Stimulated activated naive B cell treated with anti-CD40 and anti-IgM and Interleukin-4, amounts not matched to agents 10 μg/mL and 1 μg/mL and 100 μg/mL, for 72 hours (primary cell): Measurements from ENCODE around the gene CYTH1.

Experiments used
- ATAC-seq, 2 donors: fragments of 150-1000 bp; cut with Tn5 transposase; replicated peaks; 2 replicates each; pipeline ENCODE4 v1.10.0; 2021; ENCODE audit warnings: moderate library complexity in 1 of 2
- DNase-seq: peaks from one replicate; pipeline ENCODE4 v3.0.0; 2021
- H3K27ac Mint-ChIP-seq: one replicate; pipeline ENCODE4 v1.8.0; 2022; ENCODE audit warnings: mild to moderate bottlenecking, mixed read lengths
- H3K27me3 Mint-ChIP-seq, 2 donors: one replicate each; pipeline ENCODE4 v1.8.0; 2022; ENCODE audit warnings: mixed read lengths in 2 of 2
- H3K36me3 Mint-ChIP-seq, 2 donors: one replicate each; pipeline ENCODE4 v1.8.0; 2022; ENCODE audit warnings: mixed read lengths in 2 of 2, mild to moderate bottlenecking in 1 of 2
- H3K4me1 Mint-ChIP-seq, 2 donors: one replicate each; pipeline ENCODE4 v1.8.0; 2022; ENCODE audit warnings: mixed read lengths in 2 of 2, mild to moderate bottlenecking in 1 of 2
- H3K4me3 Mint-ChIP-seq, 2 donors: one replicate each; pipeline ENCODE4 v1.8.0; 2022; ENCODE audit warnings: mild to moderate bottlenecking in 2 of 2, mixed read lengths in 2 of 2, moderate library complexity in 1 of 2
- H3K9me3 Mint-ChIP-seq, 2 donors: one replicate each; pipeline ENCODE4 v1.8.0; 2022; ENCODE audit warnings: mixed read lengths in 2 of 2, mild to moderate bottlenecking in 1 of 2

CYTH1 gene

DNA sequence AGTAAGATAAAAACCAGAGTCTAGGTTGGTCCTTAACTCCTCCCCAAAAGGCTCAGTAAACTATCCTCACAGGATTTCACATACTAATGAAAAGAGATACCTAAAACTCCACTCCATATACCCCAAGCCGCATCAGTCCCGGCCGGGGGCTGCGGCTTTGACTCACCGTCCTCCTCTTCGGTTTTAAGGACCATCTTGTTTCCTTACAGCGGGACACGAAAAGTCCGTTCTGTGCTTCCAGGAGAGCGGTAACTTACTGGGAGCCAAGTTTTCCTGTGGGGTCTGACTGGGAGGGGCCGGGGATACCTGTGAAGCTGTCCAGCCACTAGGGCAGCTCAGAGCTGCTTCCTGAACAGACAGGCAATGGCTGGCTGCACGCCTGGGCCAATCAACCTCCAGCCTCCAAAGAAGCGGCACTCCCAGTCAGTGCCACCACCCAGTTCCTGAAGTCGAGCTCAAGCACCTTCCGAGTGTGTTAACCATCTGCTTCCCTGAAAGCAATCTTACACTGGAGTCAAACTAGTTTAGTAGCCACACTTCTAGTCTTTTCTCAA is 45.5 kb downstream of the CYTH1 start:
- ATAC-seq (peak; percentile 54 to 55), DNase-seq (peak; percentile 75)
- Mint-ChIP-seq H3K4me1 (peaks cover 49 to 70% of the 10 kb centered on the region in 2 donors), H3K4me3 (peak overlapping the region; percentile 87 to 94), H3K27me3 (no peaks in the 10 kb centered on the region), H3K36me3 (peaks cover 53 to 54% of the 10 kb centered on the region in 2 donors), H3K9me3 (peaks cover 0 to 4% of the 10 kb centered on the region in 2 donors), H3K27ac (peak overlapping the region; percentile 93)

DNA sequence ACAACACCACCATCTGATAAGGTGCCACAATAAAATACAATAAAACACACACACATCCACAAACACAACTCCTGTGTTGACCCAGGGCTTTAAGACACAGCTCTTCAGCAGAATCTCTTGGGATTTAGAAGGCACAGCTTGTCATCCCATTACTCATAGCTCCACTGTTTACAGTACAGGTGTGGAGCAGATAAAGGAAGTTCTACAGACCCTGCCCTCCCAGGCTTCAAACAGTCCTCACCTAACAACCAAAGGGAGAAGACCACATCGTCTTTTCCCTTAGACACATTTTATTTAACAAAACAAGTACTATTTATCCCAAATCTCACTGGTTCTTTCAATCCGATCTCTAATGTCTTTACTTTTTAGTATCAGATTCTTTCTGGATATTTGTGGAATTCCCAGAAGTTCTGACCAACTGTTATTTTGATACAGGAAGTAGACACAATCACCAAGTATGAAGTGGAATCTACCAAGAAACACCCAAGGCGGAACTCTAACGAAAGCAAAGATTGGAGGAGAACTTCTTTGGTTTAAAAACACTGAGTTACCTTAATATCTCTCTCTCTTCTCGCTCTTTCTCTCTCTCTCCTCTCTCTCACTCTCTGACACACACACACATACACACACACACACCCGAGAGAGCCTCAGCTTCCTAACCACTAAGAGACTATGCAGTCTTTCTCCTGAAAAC is 46.1 kb downstream of the CYTH1 start:
- Mint-ChIP-seq H3K36me3 (peaks cover 56% of the 10 kb centered on the region in 2 donors), H3K27me3 (no peaks in the 10 kb centered on the region), H3K9me3 (peaks cover 0 to 4% of the 10 kb centered on the region in 2 donors), H3K4me3 (peak overlapping the region; percentile 87 to 94), H3K27ac (peak overlapping the region; percentile 93), H3K4me1 (peaks cover 48 to 73% of the 10 kb centered on the region in 2 donors)
- peak; percentile 21 to 28 for ATAC-seq
- DNase-seq, result no peak

DNA sequence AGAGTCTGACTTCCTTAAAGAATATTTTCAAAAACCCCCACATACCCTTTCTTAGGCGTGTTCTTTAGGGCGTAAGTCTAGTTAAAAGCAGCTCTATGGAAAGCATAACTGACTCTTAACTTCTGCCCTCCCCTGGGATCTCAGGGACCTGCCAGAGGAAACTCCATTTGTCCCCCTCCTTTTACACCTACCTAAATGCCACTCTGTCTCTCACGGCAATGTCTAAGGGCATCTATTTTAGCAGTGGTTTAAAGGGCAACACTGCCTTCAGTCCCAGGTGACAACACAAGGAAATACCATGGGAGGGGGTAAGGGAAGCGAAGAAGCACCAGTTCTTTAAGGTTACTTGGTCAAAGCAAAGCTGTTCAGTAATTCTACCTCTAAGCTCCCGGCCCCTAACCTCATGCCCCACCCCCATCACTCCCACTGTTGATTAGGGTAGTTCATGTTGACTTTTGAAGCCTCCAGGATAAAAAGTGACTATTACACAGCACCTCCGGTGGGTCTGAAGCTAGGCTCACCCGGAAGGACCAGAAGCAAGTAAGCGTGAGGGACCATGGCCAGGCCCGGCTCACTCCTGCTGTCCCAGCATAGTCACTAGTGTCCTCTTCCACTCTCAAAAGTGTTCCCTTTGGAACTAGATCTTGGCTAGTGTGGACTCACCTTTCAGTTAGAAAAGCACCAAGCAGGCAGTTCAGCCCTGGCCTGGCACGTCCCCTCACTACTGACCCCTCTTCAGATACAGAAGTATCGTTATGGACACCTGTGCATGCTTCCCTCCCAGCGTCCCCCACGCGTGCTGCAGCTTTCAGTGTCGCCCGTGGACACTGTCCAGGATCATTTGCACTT is 47.1 kb downstream of the CYTH1 start:
- Mint-ChIP-seq H3K4me3 (peak overlapping the region; percentile 87 to 94), H3K27ac (peak overlapping the region; percentile 93), H3K36me3 (peaks cover 54 to 56% of the 10 kb centered on the region in 2 donors), H3K9me3 (peaks cover 0 to 4% of the 10 kb centered on the region in 2 donors), H3K27me3 (no peaks in the 10 kb centered on the region), H3K4me1 (peaks cover 46 to 70% of the 10 kb centered on the region in 2 donors)
- DNase-seq (peak; percentile 85), ATAC-seq (peak; percentile 76 to 85)

DNA sequence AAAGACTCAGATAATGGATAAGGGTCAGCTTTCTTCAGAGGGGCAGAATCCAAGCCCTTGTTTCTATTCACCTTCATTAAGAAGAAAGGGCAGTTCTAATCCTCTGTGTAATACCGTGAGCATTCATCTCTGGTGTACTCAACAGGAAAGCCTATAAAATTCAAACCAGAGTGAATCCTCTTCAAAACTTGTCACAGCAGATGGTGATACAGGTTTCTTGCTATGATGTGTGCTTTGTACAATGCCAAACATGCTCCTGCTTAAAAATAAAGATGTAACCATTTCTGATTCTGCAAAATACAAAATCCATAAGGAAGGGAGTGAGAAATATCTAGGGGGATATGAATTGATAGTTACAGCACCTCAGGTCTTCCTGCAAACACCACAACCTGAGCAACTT is 49.7 kb downstream of the CYTH1 start:
- Mint-ChIP-seq H3K4me1 (peaks cover 39 to 69% of the 10 kb centered on the region in 2 donors), H3K27me3 (no peaks in the 10 kb centered on the region), H3K9me3 (no peaks in the 10 kb centered on the region), H3K36me3 (peaks cover 55 to 62% of the 10 kb centered on the region in 2 donors), H3K4me3 (peak overlapping the region; percentile 68 to 76), H3K27ac (peak overlapping the region; percentile 82)
- no peak for DNase-seq
- no peak for ATAC-seq

DNA sequence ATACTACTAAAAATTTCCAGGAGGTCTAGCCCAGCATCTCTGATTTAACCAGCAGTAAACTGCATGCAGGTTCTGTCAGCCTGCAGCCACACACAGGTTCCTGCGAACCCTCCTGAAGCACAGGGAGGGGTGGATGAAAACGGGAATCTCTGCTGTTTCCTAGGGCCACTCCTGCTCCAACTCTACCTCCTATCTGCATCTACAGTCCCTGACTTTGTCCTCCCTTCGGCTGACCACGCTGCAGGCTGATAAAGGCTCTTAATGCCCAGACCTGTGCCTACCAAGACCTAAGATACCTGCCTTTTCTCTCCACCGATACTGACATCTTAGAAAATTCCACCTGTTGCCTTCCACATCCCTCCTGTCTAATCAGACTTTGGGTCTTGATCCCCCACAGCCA is 50.2 kb downstream of the CYTH1 start:
- ATAC-seq (no peak), DNase-seq (no peak)
- Mint-ChIP-seq H3K4me3 (peak overlapping the region; percentile 68 to 76), H3K36me3 (peaks cover 59 to 67% of the 10 kb centered on the region in 2 donors), H3K27me3 (no peaks in the 10 kb centered on the region), H3K27ac (peak overlapping the region; percentile 82), H3K4me1 (peaks cover 39 to 69% of the 10 kb centered on the region in 2 donors), H3K9me3 (no peaks in the 10 kb centered on the region)

DNA sequence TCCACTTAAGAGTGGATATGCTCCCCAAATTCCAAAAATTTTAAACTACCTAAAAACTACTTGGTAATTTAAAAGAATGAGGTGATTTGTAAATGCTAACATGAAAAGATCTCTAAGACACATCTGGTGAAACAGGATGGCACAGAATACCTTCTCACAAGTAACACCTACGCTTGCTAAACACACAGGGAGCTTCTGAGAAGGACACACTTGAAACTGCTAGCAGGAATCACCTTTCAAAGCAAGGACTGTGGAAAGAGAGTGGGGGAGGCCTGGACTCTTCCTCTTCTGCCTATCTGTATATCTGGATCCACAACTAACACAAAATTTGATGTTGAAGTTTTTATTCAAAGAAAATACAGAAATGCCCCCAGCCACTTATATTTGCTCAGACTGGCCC is 52.4 kb downstream of the CYTH1 start:
- peak overlapping the region in 1 of 2 donors; percentile 19 for H3K4me3 Mint-ChIP-seq
- no peaks in the 10 kb centered on the region for H3K9me3 Mint-ChIP-seq
- ATAC-seq (no peak), DNase-seq (no peak)
- peak overlapping the region; percentile 37 for H3K27ac Mint-ChIP-seq
- H3K27me3 Mint-ChIP-seq, result no peaks in the 10 kb centered on the region
- peaks cover 60 to 90% of the 10 kb centered on the region in 2 donors for H3K4me1 Mint-ChIP-seq
- peaks cover 66 to 74% of the 10 kb centered on the region in 2 donors for H3K36me3 Mint-ChIP-seq

DNA sequence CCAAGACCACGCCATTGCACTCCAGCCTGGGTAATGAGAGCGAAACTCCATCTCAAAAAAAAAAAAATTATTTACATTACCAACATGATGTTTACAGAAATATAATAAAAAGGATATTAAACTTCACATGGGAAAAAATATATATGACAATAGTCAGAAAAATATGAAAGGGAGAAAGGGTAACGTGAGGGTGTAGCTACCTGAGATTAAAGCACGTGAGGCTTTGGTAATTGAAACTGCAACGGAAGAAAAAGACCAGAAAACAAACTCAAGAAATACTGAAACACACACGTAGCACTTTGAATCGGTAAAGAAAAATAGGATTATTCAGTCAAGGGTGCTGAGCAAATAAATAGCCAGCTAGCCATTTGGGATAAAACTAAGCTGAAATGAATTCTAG is 53.6 kb downstream of the CYTH1 start:
- H3K4me3 Mint-ChIP-seq, result peak overlapping the region in 1 of 2 donors; percentile 43
- no peaks in the 10 kb centered on the region for H3K27me3 Mint-ChIP-seq
- DNase-seq (no peak), ATAC-seq (no peak)
- peaks cover 68 to 73% of the 10 kb centered on the region in 2 donors for H3K36me3 Mint-ChIP-seq
- H3K4me1 Mint-ChIP-seq, result peaks cover 65 to 94% of the 10 kb centered on the region in 2 donors
- H3K9me3 Mint-ChIP-seq, result no peaks in the 10 kb centered on the region
- no peak overlapping the region for H3K27ac Mint-ChIP-seq

DNA sequence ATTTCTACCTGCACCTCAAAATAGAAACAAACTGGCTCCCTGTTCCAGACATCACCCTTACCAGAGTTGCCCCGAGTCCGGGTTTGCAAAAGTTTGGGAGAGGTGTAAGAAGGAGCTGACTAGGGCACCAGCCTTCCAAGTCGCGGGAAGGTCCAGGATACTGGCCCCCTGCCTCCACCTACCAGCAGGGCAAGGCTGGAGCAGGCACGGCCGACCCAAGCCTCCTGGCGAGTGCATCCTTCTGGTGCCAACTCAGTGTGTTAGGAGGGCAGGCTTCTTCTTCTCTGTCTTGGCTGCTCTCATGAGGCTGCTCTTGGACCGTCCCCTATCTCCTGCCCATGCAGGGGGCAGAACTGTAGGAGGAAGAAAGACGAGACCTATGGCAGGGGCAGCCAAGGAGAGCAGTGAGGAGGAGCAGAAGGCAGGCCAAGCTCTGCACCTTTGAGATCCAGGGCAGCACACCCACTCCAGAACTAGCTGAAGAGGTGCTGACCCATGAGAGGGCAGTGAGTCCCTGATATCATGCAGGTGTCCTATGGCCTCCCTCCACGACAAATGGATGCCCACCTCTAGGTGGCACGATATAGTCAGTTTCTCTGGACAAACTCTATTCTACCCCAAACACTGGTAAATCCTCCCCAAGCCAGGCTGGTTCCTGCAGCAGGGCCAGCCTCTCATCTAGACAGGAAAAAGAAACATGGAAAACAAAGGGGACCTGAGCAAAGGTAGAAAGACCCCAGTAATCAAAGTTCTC is 54.4 kb downstream of the CYTH1 start:
- H3K27ac Mint-ChIP-seq, result peak overlapping the region; percentile 82
- DNase-seq, result no peak
- peaks cover 68 to 94% of the 10 kb centered on the region in 2 donors for H3K4me1 Mint-ChIP-seq
- ATAC-seq, result no peak
- H3K9me3 Mint-ChIP-seq, result no peaks in the 10 kb centered on the region
- no peaks in the 10 kb centered on the region for H3K27me3 Mint-ChIP-seq
- peaks cover 70 to 75% of the 10 kb centered on the region in 2 donors for H3K36me3 Mint-ChIP-seq
- H3K4me3 Mint-ChIP-seq, result peak overlapping the region; percentile 41 to 68

DNA sequence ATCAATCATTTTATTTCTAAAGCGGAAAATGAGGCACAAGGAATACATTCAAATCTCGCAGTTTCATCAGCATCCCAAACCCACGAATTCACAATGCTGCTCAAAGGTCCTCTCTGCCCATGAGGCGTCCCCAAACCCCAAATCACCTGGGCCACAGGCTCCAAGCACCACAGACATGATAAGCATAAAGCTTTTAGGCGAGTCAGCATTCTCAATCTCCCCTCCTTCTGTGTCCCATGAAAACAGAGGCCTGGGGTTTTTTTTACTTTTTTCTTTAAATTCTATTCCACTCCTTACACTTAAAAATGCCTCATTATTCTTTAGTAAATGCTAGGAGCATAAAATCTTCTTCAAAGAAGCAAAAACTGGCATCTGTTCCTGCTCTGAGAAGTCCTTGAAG is 55.0 kb downstream of the CYTH1 start:
- H3K36me3 Mint-ChIP-seq, result peaks cover 67 to 73% of the 10 kb centered on the region in 2 donors
- H3K27ac Mint-ChIP-seq, result peak overlapping the region; percentile 82
- H3K27me3 Mint-ChIP-seq, result no peaks in the 10 kb centered on the region
- no peak for DNase-seq
- H3K9me3 Mint-ChIP-seq, result no peaks in the 10 kb centered on the region
- peaks cover 68 to 94% of the 10 kb centered on the region in 2 donors for H3K4me1 Mint-ChIP-seq
- ATAC-seq, result no peak
- peak overlapping the region; percentile 39 to 68 for H3K4me3 Mint-ChIP-seq

DNA sequence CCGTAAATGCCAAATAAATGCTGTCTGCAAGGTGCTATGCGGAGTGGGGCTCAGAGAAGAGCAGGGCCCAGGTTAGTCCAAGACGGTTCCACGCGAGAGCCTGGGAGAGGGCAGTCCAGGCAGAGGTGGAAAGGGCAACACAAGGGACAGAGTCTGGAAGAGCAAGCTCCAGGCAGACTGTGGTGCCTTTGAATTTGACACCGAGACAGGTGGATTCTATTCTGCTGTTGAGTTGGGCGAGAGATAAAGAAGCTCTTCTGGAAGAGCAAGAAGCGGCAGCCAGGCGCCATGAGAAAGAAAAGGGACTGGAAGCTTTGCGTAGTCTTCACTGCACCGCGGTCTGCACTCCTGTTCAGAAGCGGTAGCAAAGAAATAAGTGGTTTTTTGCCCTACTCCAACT is 55.6 kb downstream of the CYTH1 start:
- ATAC-seq (no peak), DNase-seq (no peak)
- Mint-ChIP-seq H3K9me3 (no peaks in the 10 kb centered on the region), H3K36me3 (peaks cover 66 to 72% of the 10 kb centered on the region in 2 donors), H3K27ac (peak overlapping the region; percentile 82), H3K4me1 (peaks cover 68 to 95% of the 10 kb centered on the region in 2 donors), H3K4me3 (peak overlapping the region; percentile 64 to 68), H3K27me3 (no peaks in the 10 kb centered on the region)

DNA sequence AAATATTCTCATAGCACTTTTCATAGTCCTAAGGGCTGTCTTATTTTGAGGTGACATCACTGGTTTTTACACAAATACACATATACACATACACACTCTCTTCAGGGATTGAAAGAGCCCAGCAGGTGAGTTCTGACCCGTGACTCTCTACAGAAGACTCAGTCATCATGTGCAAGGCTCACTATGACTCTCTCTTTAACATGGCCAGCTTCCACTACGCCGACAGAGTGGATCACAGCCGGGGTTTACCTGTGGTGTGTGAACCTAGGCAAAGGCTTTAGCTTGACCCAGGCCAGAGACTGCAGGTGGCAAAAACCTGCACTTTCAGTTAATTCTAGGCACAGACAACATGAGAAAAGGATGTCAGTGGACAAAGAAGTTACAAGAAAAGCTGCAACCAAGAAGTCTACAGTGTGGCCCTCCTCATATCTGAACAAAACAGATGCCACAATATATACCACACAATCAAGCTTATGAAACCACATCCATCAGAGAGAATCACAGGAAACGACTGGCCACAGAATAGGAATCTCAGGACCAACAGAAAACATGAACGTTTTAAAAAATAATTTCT is 56.5 kb downstream of the CYTH1 start:
- DNase-seq, result no peak
- ATAC-seq, result peak; percentile 72 to 79
- no peaks in the 10 kb centered on the region for H3K9me3 Mint-ChIP-seq
- peak overlapping the region; percentile 84 for H3K27ac Mint-ChIP-seq
- H3K4me1 Mint-ChIP-seq, result peaks cover 65 to 94% of the 10 kb centered on the region in 2 donors
- H3K36me3 Mint-ChIP-seq, result peaks cover 59 to 66% of the 10 kb centered on the region in 2 donors
- H3K4me3 Mint-ChIP-seq, result peak overlapping the region; percentile 64 to 68
- H3K27me3 Mint-ChIP-seq, result no peaks in the 10 kb centered on the region

DNA sequence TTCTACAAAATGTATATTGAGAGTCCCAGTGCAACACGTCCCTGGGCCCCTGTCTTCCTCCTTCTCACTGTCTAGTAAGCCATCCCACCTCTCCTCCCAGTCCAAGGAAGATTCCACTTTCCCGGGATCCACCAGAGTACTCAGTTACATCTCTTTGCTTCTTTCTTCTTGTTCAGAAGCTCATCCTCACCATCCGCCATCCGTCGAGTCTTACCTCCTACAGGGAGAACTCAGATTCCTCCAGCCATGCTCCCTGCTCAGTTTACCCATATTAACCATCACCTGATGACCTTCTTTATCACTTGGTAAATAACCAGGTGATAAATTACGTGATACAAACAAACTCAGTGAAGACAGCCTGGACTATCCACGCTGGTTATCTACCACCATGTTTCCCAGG is 57.1 kb downstream of the CYTH1 start:
- Mint-ChIP-seq H3K36me3 (peaks cover 59 to 66% of the 10 kb centered on the region in 2 donors), H3K4me3 (peak overlapping the region; percentile 64 to 68), H3K9me3 (no peaks in the 10 kb centered on the region), H3K27me3 (no peaks in the 10 kb centered on the region), H3K4me1 (peaks cover 67 to 97% of the 10 kb centered on the region in 2 donors), H3K27ac (peak overlapping the region; percentile 84)
- no peak for DNase-seq
- no peak for ATAC-seq

DNA sequence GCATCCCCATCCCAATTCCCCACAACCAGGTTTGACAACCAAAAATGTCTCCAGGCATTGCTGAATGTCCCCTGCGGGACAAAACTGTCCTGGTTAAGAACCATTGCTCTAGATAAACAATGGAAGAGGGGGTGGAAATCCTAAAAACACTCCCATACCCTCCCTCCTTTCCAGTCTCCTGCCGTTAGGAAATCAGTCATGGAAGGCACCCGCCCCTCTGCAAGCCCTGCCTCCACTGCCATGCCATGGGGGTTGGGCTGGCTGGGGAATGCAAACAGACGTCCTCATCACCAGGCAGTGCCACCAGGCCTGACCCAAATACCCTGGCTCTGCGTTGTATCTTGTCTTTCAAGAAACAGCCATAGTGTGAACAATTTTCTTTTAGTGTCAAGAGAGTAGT is 57.5 kb downstream of the CYTH1 start:
- peak overlapping the region; percentile 64 to 68 for H3K4me3 Mint-ChIP-seq
- H3K9me3 Mint-ChIP-seq, result no peaks in the 10 kb centered on the region
- H3K27me3 Mint-ChIP-seq, result no peaks in the 10 kb centered on the region
- peak overlapping the region; percentile 84 for H3K27ac Mint-ChIP-seq
- DNase-seq (no peak), ATAC-seq (no peak)
- peaks cover 61 to 67% of the 10 kb centered on the region in 2 donors for H3K36me3 Mint-ChIP-seq
- H3K4me1 Mint-ChIP-seq, result peaks cover 68 to 97% of the 10 kb centered on the region in 2 donors
